NT2/D1 (cell line): Measurements from ENCODE around the gene LDLRAD3.

Source experiments
- SUZ12 ChIP-seq: IDR thresholded peaks from 2 replicates; pipeline ENCODE4 v1.6.1; 2011; ENCODE audit not compliant: insufficient read length, insufficient read depth; ENCODE audit errors: extremely low read depth
- YY1 ChIP-seq: IDR thresholded peaks from 2 replicates; pipeline ENCODE4 v1.6.1; 2011; ENCODE audit not compliant: insufficient read length, insufficient read depth
- ZNF274 ChIP-seq: IDR thresholded peaks from 2 replicates; pipeline ENCODE4 v1.6.1; 2011; ENCODE audit warnings: mild to moderate bottlenecking, low read depth, low read length

DNA sequence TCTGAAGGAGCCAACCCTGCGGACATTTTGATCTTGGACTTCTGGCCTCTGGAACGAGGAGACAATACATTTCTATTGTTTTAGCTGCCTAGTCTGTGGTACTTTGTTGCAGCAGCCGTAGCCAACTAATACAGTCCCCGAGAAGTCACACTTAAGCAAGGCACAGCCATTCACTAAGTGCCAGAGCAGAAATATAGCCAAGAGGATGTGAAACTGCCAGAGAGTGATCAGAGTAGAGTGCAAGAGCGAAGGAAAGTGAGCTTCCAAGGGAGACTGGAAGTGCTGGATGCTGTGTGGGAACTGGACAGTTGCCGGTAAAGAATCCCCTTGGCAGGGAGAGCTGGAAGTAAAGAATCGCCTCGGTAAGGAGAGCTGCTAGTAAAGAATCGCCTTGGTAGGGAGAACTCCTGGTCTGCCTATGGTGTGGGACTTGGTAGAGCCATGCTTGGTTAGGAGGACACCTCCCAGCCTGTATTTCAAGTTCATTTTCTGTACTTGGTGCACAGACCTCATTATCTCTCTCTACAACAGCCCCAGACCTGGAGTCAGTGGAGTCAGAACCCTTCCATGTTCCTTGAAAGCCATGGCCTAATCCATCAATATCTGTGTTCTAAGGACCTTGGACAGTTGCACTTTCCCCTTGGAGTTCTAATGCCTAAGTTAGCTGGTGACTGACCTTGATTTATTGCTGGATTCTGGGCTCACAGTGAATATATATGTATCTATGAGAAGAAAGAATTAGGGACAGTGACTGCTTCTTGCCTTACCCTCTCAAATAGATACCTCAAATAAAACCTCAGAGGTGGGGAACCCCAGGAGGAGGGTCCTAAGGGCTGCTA, 162.1 kb downstream of the LDLRAD3 start:
- TF ChIP-seq SUZ12, result no peak
- no peak for TF ChIP-seq ZNF274
- TF ChIP-seq YY1, result no peak
